NT2/D1 (cell line): ENCODE data around the gene ALAD.

Experiments used
- DNase-seq: peaks from one replicate; pipeline ENCODE4 v3.0.0-alpha.2; 2011; ENCODE audit warnings: low read depth, low spot score
- H3K27me3 ChIP-seq: 2 replicates; pipeline ENCODE4 v1.6.0; 2011; ENCODE audit warnings: mild to moderate bottlenecking; ENCODE audit not compliant: insufficient read length, insufficient read depth
- H3K36me3 ChIP-seq: 2 replicates; pipeline ENCODE4 v1.6.1; 2011; ENCODE audit warnings: mild to moderate bottlenecking, low read length, mixed read lengths; ENCODE audit not compliant: insufficient read depth, insufficient read length
- H3K4me1 ChIP-seq: 2 replicates; pipeline ENCODE4 v1.5.1; 2011; ENCODE audit not compliant: insufficient read depth, insufficient read length
- H3K4me3 ChIP-seq: 2 replicates; pipeline ENCODE4 v1.5.1; 2011; ENCODE audit warnings: low read depth; ENCODE audit not compliant: insufficient read length
- H3K9ac ChIP-seq: 2 replicates; pipeline ENCODE4 v1.6.0; 2011; ENCODE audit warnings: low read depth; ENCODE audit not compliant: insufficient read length
- H3K9me3 ChIP-seq: 2 replicates; pipeline ENCODE4 v1.5.1; 2011; ENCODE audit warnings: mild to moderate bottlenecking, low read length; ENCODE audit not compliant: insufficient read depth
- SUZ12 ChIP-seq: IDR thresholded peaks from 2 replicates; pipeline ENCODE4 v1.6.1; 2011; ENCODE audit not compliant: insufficient read length, insufficient read depth; ENCODE audit errors: extremely low read depth
- YY1 ChIP-seq: IDR thresholded peaks from 2 replicates; pipeline ENCODE4 v1.6.1; 2011; ENCODE audit not compliant: insufficient read length, insufficient read depth
- ZNF274 ChIP-seq: IDR thresholded peaks from 2 replicates; pipeline ENCODE4 v1.6.1; 2011; ENCODE audit warnings: mild to moderate bottlenecking, low read depth, low read length

Gene ALAD

DNA sequence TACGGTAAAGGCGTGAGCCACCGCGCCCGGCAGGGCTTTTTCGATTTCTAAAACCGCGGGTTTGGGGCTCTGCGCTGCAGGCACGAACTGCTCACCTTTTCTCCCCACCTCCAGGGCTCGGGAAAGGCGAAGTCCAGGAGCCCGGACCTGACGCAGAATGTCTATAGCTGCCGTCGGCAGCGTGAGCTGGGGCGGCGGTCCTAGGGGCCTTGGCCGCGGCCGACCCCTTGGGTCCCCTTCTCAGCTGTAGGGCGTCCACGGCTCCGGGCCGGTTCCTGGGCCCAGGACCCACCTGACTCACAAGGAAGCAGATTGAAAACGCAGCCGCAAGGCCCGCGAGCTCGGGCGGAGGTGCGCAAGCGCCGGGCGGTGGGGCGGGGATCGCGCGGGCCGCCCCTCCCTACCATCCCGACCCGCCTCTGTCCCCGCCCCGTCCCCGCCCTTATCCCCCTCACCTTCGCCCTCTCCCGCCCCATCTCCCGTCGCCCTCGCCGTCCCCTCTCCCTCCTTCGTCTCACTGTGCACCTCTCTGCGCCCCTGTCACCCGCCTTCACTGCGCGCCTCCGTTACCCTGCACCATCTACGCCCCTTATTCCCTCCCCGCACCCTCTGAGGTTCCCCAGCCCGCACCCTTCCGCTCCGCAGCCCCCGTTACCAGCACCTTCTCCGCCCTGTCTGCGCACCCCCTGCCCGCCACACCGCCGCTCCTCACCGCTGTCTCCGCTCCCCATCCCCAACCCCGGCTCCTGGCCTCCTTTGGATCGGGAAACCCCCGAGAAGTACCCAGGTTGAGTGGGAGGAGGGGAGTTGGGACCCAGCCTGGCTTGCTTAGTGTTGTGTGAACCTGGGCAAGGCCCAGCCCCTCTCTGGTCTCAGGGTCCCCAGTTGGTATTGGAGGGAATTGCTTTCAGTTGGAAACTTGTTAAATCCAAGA is 24.2 kb downstream of the ALAD start, which contains the start of gene HDHD3:
Gene HDHD3, minus strand, starts transcription at position 353 of the 934 bp plus-strand sequence. CDS start 2,632 bp downstream, outside the sequence.
- Histone ChIP-seq H3K4me3 (peak within 1 kb of the TSS; percentile 86), H3K36me3 (peaks cover 37% of the 10 kb centered on the region), H3K27me3 (no peaks in the 10 kb centered on the region), H3K4me1 (peaks cover 12% of the 10 kb centered on the region), H3K9ac (peak within 1 kb of the TSS; percentile 86), H3K9me3 (no peaks in the 10 kb centered on the region)
- peak; percentile 66 for DNase-seq
- TF ChIP-seq SUZ12 (no peak), YY1 (no peak), ZNF274 (no peak)

DNA sequence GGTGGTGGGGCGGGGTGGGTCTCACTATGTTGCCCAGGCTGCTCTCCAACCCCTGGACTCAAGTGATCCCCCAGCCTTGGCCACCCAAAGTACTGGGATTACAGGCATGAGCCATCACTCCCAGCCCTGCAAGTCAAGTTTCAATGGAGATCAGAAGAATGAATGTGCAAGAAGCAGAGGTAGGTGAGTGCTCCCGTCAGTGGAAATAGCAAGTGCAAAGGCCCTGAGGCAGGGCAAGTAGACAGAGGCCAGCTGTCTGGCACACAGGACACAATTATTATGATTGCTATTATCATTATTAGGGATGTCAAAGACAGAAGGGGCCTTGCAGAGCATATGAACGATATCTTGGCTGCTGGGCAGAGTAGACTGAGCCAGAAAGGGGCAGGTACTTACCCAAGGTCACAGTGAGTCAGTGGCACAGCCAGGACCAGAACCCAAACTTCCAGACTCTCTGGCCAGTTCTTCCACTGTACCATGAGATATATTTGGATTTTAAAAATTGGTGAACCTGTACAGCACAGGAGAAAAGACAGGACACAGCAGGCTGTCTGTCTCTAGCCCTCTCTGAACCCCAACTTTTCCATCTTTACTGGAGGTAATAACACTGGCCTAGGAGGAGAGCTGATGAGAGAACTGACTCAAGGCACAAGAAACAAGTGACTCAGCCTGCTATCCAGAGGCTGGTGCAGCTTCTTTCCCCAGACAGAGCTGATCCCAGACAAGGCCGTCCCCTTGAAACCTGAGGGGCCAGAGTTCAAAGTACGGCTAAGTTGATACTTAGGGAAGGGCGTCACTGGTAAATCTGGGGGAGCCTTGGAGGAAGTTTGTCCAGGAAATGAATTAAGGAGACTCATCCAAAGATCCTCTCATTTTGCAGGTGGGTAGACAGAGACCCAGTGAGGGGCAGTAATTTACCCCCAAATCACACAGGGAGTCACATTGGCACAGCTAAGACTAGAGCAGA is 25.7 kb downstream of the ALAD start:
- peaks cover 14% of the 10 kb centered on the region for H3K4me1 ChIP-seq
- no peaks in the 10 kb centered on the region for H3K27me3 ChIP-seq
- TF ChIP-seq YY1 (no peak), ZNF274 (no peak), SUZ12 (no peak)
- H3K9me3 ChIP-seq = no peaks in the 10 kb centered on the region
- no peak for DNase-seq
- H3K4me3 ChIP-seq = peak overlapping the region; percentile 86
- H3K36me3 ChIP-seq = peaks cover 37% of the 10 kb centered on the region
- H3K9ac ChIP-seq = peak overlapping the region; percentile 68

DNA sequence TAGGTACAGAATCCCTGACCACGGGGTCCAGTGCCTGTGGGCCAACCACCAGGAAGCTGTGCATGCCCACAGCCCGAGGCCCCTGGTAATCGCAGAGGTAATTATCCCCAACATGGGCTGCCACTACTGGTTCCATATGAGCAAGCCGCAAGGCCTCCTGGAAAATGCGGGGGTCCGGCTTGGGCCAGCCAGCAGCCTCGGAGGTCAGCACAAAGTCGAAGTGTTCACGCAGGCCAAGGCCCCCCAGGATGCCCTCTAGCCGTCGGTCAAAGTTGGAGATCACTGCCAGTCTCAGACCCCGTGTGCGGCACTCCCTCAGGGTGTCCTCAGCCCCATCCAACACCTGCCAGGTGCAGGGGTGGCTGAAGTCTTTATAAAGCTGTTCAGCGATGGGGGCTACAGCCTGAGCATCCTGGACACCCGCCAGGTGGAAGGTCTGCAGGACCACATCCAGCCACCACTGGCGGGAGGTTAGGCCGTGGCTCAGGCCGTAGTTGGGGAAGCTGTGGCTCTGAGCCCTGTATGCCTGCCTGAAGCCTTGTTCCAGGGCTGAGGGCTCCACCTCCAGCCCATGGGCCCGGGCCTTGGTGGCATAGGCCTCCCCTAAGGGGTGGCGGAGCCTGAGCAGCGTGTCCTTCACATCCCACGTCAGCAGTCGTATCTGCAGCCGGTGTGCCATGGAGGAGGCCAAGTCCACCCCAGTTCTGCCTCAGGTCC is 27.2 kb downstream of the ALAD start:
- Histone ChIP-seq H3K36me3 (peaks cover 37% of the 10 kb centered on the region), H3K27me3 (no peaks in the 10 kb centered on the region), H3K9me3 (no peaks in the 10 kb centered on the region), H3K4me3 (no peak overlapping the region), H3K9ac (peak overlapping the region; percentile 26), H3K4me1 (peaks cover 19% of the 10 kb centered on the region)
- DNase-seq = no peak
- no peak for TF ChIP-seq YY1
- no peak for TF ChIP-seq ZNF274
- no peak for TF ChIP-seq SUZ12

DNA sequence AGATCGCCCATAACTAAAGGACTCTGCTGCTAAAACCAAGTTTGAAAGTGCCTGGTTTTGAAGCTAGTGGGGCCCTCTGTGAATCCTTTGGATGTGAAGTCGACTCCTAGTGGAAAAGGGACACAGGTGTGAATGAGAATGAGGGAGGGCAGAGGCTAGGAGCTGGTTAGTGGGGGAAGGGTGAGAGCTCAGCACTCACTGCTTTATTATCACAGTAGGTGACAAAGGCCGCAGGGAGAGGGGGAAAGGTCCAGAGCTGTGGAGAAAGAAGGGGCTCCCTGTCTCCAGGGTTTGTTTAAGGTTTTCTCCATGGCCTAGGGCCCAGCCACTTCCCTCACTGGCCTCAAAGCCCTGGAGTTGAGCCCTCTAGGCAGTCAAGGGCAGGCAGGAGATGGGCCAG is 27.8 kb downstream of the ALAD start:
- Histone ChIP-seq H3K9me3 (no peaks in the 10 kb centered on the region), H3K27me3 (no peaks in the 10 kb centered on the region), H3K4me3 (no peak overlapping the region), H3K9ac (peak overlapping the region; percentile 26), H3K4me1 (peaks cover 19% of the 10 kb centered on the region), H3K36me3 (peaks cover 37% of the 10 kb centered on the region)
- TF ChIP-seq YY1 = no peak
- no peak for TF ChIP-seq ZNF274
- no peak for TF ChIP-seq SUZ12
- no peak for DNase-seq

DNA sequence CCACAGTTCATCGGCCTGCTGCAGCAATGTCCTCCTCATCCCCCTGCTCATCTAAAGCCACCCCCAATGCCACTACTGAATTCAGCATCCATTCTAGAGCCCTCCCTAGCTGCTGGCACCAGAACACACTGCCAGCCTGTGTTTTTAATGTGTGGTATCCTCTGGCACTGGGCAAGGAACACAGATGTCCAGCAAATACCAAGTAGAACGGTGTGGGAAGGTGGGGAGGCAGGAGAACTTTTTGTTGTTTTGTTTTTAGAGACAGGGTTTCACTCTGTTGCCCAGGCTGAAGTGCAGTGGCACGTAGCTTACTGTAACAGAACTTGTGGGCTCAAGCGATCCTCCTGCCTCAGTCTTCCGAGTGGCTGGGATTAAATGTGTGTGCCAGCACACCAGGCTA is 29.0 kb downstream of the ALAD start:
- no peak overlapping the region for H3K4me3 ChIP-seq
- no peak overlapping the region for H3K9ac ChIP-seq
- DNase-seq = no peak
- H3K36me3 ChIP-seq = peaks cover 37% of the 10 kb centered on the region
- peaks cover 19% of the 10 kb centered on the region for H3K4me1 ChIP-seq
- H3K9me3 ChIP-seq = no peaks in the 10 kb centered on the region
- TF ChIP-seq ZNF274 (no peak), YY1 (no peak), SUZ12 (no peak)
- no peaks in the 10 kb centered on the region for H3K27me3 ChIP-seq

- Histone ChIP-seq H3K4me3 (no peak overlapping the region), H3K36me3 (peaks cover 37% of the 10 kb centered on the region), H3K9ac (no peak overlapping the region), H3K9me3 (no peaks in the 10 kb centered on the region), H3K27me3 (no peaks in the 10 kb centered on the region), H3K4me1 (peaks cover 19% of the 10 kb centered on the region)
- DNase-seq = no peak
- no peak for TF ChIP-seq YY1
- TF ChIP-seq SUZ12 = no peak
- TF ChIP-seq ZNF274 = no peak
Measured at GRCh38 chr9:113370806-113371325, 30.2 kb downstream of the ALAD start.
